GM12878 (cell line): ENCODE measurements around the gene LRR1.

Experiments
- ATF7 ChIP-seq: fragments of 450-650 bp; IDR thresholded peaks from 2 replicates; pipeline ENCODE4 v1.6.1; 2016; ENCODE audit warnings: low read depth, mild to moderate bottlenecking
- CTCF ChIP-seq, 3 experiments: IDR thresholded peaks in 2 of 3; conservative IDR thresholded peaks in 1 of 3; 2 replicates each; pipeline ENCODE4 v1.5.1; 2011; ENCODE audit warnings: low read depth in 3 of 3, low read length in 3 of 3, mild to moderate bottlenecking in 3 of 3, control low read depth in 2 of 3, moderate library complexity in 2 of 3, inconsistent platforms in 1 of 3, mixed read lengths in 1 of 3; ENCODE audit not compliant: control insufficient read depth in 2 of 3, insufficient read depth in 1 of 3; ENCODE audit errors: extremely low read depth in 1 of 3
- EZH2 ChIP-seq: IDR thresholded peaks from 2 replicates; pipeline ENCODE4 v1.6.1; 2012; ENCODE audit warnings: low read depth, mild to moderate bottlenecking, control low read depth, inconsistent platforms, low read length, borderline replicate concordance; ENCODE audit not compliant: control insufficient read depth
- GABPA ChIP-seq: IDR thresholded peaks from 2 replicates; pipeline ENCODE4 v1.6.1; 2014; ENCODE audit warnings: antibody characterized with exemption, low read depth, mild to moderate bottlenecking, inconsistent platforms
- JUNB ChIP-seq: IDR thresholded peaks from 2 replicates; pipeline ENCODE4 v1.6.1; 2016; ENCODE audit warnings: antibody characterized with exemption, mild to moderate bottlenecking
- MAX ChIP-seq: IDR thresholded peaks from 2 replicates; pipeline ENCODE4 v1.6.1; 2012; ENCODE audit warnings: low read depth, low read length, improper control_type of control experiment
- PBX3 ChIP-seq: IDR thresholded peaks from 2 replicates; pipeline ENCODE4 v1.6.1; 2011; ENCODE audit warnings: mild to moderate bottlenecking, low read depth, low read length, moderate library complexity; ENCODE audit not compliant: insufficient replicate concordance
- POLR2A ChIP-seq: IDR thresholded peaks from 2 replicates; pipeline ENCODE4 v1.6.1; 2011; ENCODE audit warnings: low read depth, mild to moderate bottlenecking, low read length
- POLR2AphosphoS2 ChIP-seq: IDR thresholded peaks from 2 replicates; pipeline ENCODE4 v1.6.1; 2011; ENCODE audit warnings: low read depth, mild to moderate bottlenecking, low read length, improper control_type of control experiment, moderate library complexity
- POLR2AphosphoS5 ChIP-seq: IDR thresholded peaks from 2 replicates; pipeline ENCODE4 v1.6.1; 2011; ENCODE audit warnings: mild to moderate bottlenecking, low read length, inconsistent platforms
- RCOR1 ChIP-seq: conservative IDR thresholded peaks from 2 replicates; pipeline ENCODE4 v1.6.1; 2012; ENCODE audit warnings: low read depth, low read length, improper control_type of control experiment
- USF2 ChIP-seq: IDR thresholded peaks from 2 replicates; pipeline ENCODE4 v1.6.1; 2011; ENCODE audit warnings: low read depth, low read length, improper control_type of control experiment, borderline replicate concordance
- ZBTB11 ChIP-seq: fragments of 450-650 bp; formaldehyde crosslinking; IDR thresholded peaks from 2 replicates; pipeline ENCODE4 v1.5.0; 2022; ENCODE audit warnings: mild to moderate bottlenecking, missing genetic modification characterization
- ZNF24 ChIP-seq: fragments of 450-650 bp; IDR thresholded peaks from 2 replicates; pipeline ENCODE4 v1.6.1; 2017; ENCODE audit warnings: antibody characterized with exemption, mild to moderate bottlenecking

GRCh38 chr14:49598485-49599300, at the start of gene LRR1:
- TF ChIP-seq RCOR1 = no peak
- peak; percentile 42; the same call in 1 of the 2 replicates for TF ChIP-seq ATF7
- TF ChIP-seq JUNB = no peak
- TF ChIP-seq MAX = peak; percentile 88
- no peak for TF ChIP-seq CTCF (IDR thresholded peaks at IDR 0.05 in 2 of 3, conservative IDR thresholded peaks at IDR 0.05 in 1 of 3; ENCODE audit: control insufficient read depth in 2 of 3, extremely low read depth in 1 of 3, insufficient read depth in 1 of 3, low read depth in 3 of 3, low read length in 3 of 3)
- no peak for TF ChIP-seq ZBTB11 (CRISPR knock-in tag)
- TF ChIP-seq GABPA = no peak
- TF ChIP-seq EZH2 = no peak
- TF ChIP-seq POLR2A = peak; percentile 93
- peak; percentile 50 for TF ChIP-seq PBX3
- TF ChIP-seq POLR2AphosphoS5 = peak; percentile 94
- no peak for TF ChIP-seq USF2
- TF ChIP-seq ZNF24 = no peak
- peak; percentile 67; the same call in 1 of the 2 replicates for TF ChIP-seq POLR2AphosphoS2
